GM21515 (cell line): ENCODE data around the gene TET1.
"Not testable (repeated sequence)": the region's sequence is repeated elsewhere in the genome, so short reads cannot be mapped to it uniquely, and the experiment has no call there.

ENCODE experiments used
- ATAC-seq: cut with Tn5 transposase; IDR thresholded peaks from one replicate; pipeline ENCODE4 v1.9.1; 2021; ENCODE audit not compliant: unreplicated experiment

TET1 gene

DNA sequence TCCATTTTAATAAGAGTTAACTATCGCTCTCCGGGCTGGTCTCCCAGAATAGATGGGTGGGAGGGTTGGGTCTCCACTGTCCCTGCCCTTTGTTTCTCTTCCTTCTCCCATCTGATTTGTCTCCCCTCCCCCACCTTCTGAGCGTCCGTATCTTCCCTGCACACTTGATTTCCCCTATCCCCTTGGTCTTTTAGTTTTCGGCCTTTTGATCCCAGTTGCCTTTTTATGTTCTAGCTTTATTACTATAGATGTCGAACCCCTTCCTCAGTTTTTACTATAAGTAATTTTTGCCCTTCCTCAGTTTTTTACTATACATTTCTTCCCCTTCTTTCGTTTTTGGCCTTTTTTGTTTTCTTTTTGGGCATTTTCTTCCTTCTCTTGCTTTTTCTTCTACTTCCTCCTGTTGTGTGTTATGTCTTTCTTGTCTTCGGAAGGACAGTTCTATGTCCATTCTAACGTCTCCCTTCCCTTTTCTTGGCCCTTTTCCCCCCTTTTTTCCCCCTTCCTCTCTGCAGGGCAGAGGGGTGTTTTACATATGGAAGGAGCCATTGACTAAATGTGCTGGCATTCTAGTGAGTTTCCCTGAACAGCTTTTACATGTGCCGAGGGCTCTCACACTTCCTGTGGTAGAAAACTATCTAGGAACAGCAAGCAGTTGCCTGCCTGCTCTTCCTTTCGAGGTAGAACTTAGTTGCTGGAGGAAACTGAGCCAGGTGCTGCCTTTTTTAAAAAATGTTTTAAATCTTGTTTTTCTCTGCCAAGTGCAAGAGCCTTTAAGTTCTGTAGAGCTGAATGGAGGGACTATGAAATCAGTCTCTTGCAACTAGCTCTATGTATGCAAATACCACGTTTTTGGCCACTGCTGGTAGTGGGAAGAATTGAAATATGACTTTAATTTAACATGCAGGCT, 2.8 kb downstream of the TET1 start:
- no peak for ATAC-seq

GRCh38 chr10:68564712-68565111, 4.6 kb downstream of the TET1 start:
- ATAC-seq = no peak

GRCh38 chr10:68565658-68566057, 5.5 kb downstream of the TET1 start:
- no peak for ATAC-seq

DNA sequence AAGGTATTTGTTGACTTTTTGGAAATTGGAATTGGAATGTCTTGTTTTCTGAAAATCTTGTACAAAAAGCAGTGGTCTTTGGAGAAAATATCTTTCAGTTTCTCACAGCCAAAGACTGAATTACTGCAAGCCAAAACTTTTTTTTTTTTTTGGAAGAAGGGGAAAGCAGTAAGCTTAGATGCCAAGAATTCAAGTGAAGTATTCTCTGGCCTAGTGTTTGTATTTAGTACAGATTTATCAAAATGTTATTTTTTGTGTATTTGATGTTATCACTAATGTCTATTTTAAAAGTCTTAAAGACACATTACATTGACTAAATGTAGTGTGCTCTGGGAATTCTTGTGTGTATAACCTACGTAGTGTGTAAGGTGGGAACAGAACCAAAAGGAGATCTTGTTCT, 6.2 kb downstream of the TET1 start:
- ATAC-seq = no peak

- no peak for ATAC-seq
Measured at GRCh38 chr10:68566955-68567354, 6.8 kb downstream of the TET1 start.

- no peak for ATAC-seq
Measured at GRCh38 chr10:68572151-68572550, 12.0 kb downstream of the TET1 start.

DNA sequence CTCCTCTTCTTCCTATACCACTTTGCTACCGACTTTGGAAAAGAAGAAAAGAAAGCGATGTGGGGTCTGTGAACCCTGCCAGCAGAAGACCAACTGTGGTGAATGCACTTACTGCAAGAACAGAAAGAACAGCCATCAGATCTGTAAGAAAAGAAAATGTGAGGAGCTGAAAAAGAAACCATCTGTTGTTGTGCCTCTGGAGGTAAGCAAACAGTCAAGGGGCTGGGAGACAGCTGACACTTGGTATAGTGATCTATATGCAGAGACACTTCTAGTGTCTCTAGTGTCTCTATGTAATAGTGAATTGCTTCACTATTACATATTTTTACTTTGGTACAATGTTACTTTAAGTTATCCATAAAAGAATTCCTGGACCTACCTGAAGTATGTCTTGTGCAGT, 13.9 kb downstream of the TET1 start:
- ATAC-seq = no peak

GRCh38 chr10:68576118-68576517, 16.0 kb downstream of the TET1 start:
- ATAC-seq = no peak

GRCh38 chr10:68578974-68579373, 18.8 kb downstream of the TET1 start:
- no peak for ATAC-seq

GRCh38 chr10:68584187-68584586, 24.1 kb downstream of the TET1 start:
- ATAC-seq = not testable (repeated sequence)

- no peak for ATAC-seq
Measured at GRCh38 chr10:68586606-68587305, 26.6 kb downstream of the TET1 start.

DNA sequence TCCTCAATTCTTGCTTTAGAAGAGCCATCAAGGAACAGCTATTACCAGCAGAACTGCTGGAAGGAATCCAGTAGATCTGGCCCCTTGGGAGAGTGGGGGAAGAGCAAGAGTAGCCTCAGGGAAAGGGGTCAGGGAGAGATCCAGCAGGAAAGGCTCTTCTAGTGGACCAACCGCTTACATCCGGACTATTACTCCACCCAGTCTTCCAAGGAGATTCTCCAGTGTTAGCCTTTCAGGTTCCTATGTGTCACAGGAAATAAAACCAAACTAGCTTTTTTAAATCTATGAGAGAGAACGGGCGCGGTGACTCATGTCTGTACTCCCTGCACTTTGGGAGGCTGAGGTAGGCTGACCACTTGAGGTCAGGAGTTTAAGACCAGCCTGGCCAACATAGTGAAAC, 34.3 kb downstream of the TET1 start:
- ATAC-seq = no peak

DNA sequence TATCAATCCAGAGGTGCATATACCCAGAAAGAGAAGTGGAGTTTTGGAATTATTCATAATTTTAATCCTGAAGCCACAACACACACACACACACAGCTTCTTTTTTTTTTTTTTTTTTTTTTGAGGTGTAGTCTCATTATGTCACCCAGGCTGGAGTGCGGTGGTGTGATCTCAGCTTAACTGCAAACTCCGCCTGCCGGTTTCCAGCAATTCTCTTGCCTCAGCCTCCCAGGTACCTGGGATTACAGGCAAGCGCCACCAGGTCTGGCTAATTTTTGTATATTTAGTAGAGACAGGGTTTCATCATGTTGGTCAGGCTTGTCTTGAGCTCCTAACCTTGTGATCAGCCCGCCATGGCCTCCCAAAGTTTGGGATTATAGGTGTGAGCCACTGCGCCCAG, 35.4 kb downstream of the TET1 start:
- no peak for ATAC-seq

GRCh38 chr10:68597407-68597806, 37.3 kb downstream of the TET1 start:
- no peak for ATAC-seq

- ATAC-seq = no peak
Measured at GRCh38 chr10:68598978-68599770, 39.0 kb downstream of the TET1 start.

- no peak for ATAC-seq
Measured at GRCh38 chr10:68599771-68600040, 39.6 kb downstream of the TET1 start.

- peak; percentile 91 for ATAC-seq
Measured at GRCh38 chr10:68600041-68600778, 40.1 kb downstream of the TET1 start.

DNA sequence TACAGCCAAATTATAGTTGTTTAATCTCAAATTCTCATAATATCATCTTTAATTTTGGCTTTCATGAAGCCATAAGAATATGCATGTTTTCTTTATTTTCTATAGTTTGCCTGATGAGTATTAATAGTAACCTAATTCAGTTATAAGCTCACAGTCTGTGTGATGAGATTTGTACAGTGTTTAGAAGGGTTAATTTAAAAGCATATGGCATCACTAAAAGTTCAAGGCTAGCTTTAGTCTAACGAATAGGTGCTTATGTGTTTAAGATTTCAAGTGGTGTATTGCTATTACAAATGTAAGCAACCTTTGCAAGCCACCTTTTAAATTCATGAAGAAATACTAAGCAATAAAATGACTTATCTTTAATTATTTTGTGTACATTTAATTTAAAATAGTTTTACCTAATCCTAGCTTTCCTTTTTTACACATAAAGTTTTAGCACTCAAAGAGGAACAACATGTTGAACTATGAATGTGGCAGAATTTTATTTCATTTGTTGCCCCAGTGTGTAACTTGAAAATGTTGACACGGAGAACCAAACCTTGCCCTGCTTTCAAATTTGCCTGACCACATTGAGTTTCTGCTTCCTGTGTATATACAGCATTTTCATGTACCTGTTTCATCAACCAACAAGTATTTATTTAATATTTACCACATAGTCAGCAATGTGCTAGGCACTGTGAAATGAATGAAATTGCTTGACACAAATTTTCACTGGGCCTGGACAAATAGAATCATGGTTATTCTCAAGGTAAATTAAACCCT, 41.5 kb downstream of the TET1 start:
- ATAC-seq = no peak

DNA sequence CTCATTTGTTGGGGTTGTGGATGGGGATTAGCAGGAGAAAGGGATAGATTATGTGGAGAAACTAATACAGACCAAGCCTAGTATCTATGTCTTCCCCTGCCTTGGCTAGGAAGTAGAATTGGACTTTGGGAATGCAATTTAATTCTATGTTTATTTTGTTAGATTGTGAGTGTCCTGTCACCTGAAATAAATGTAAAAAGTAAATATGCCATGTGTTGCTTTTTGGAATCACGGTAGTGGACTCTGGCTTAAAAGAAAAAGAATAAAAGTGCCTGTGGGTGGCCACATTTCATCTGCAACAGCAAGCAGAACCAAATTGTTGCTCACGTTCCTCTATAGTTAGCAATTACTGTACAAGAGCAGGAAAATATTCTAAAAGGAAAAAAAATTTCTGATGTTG, 42.3 kb downstream of the TET1 start:
- ATAC-seq = no peak

- no peak for ATAC-seq
Measured at GRCh38 chr10:68603766-68604165, 43.6 kb downstream of the TET1 start.
